Thyroid gland (tissue), 4 donors: ENCODE results near the gene GUF1.

Experiments used
- POLR2A ChIP-seq, 2 donors: fragments of 450-650 bp; IDR thresholded peaks; one replicate each; pipeline ENCODE4 v1.6.1; 2017; ENCODE audit warnings: antibody characterized with exemption in 2 of 2, mild to moderate bottlenecking in 2 of 2, moderate library complexity in 1 of 2
- TF ChIP-seq, protein P1 (sequence below), 6 experiments: fragments of 200-600 bp in 3 of 6; fragments of 450-650 bp in 3 of 6; sonication (generic) in 3 of 6; IDR thresholded peaks; one replicate each; pipeline ENCODE4 v1.5.1; 2016 to 2019; ENCODE audit warnings: antibody characterized with exemption in 6 of 6, mild to moderate bottlenecking in 2 of 6, inconsistent platforms in 1 of 6, moderate library complexity in 1 of 6

DNA sequence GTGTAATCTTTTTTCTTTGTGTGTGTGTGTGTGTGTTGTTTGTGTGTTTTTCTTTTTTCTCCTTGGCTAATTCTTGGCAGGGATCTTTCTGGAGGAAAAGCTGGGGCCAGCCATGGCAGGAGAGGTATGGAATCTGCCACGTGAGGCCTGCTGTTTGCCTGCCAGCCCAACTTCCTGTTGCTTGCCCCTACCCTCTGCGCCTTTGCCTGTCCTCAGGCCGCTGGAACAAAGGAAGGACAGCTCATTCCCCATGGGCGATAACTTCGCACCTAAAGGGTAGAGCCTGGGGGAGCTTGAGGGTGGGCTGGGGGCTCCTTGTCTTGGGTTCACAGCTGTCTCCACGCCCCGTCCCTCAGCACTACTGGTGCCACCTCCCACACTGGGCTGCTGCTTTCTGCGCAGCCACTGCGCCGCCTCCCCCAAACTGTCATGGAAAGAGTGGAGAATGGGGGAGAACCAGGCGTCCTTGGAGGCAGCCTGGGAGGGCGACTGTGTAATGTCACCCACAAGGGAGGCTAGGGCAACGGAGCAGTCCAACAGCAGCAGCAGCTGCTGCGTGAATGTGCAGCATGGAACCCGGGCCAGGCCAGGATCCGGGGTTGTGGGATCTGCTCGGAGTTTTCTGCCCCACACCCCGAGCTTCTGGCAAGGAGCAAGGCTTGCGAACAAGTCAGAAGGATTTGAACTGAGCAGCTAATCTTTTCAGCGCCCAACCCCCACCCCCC lies 14.5 kb upstream of the GUF1 start:
- no peak for TF ChIP-seq POLR2A (IDR thresholded peaks at IDR 0.05)
- TF ChIP-seq, protein P1, sequence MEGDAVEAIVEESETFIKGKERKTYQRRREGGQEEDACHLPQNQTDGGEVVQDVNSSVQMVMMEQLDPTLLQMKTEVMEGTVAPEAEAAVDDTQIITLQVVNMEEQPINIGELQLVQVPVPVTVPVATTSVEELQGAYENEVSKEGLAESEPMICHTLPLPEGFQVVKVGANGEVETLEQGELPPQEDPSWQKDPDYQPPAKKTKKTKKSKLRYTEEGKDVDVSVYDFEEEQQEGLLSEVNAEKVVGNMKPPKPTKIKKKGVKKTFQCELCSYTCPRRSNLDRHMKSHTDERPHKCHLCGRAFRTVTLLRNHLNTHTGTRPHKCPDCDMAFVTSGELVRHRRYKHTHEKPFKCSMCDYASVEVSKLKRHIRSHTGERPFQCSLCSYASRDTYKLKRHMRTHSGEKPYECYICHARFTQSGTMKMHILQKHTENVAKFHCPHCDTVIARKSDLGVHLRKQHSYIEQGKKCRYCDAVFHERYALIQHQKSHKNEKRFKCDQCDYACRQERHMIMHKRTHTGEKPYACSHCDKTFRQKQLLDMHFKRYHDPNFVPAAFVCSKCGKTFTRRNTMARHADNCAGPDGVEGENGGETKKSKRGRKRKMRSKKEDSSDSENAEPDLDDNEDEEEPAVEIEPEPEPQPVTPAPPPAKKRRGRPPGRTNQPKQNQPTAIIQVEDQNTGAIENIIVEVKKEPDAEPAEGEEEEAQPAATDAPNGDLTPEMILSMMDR (IDR thresholded peaks at IDR 0.05): no peak
